Stimulated activated CD8-positive, alpha-beta memory T cell treated with anti-CD3 and anti-CD28 coated beads, Interleukin-12 subunit alpha, Interleukin-12 subunit beta, amount 100 ng/mL, for 24 hours (primary cell): ENCODE results near the gene CLDN3.
"Not testable (repeated sequence)": the region's sequence is repeated elsewhere in the genome, so short reads cannot be mapped to it uniquely, and the experiment has no call there.

Source experiments
- DNase-seq: peaks from one replicate; pipeline ENCODE4 v3.0.0-alpha.2; 2020; ENCODE audit errors: extremely low read depth

Gene CLDN3

GRCh38 chr7:73736885-73737284 is 33.2 kb downstream of the CLDN3 start:
- no peak for DNase-seq

GRCh38 chr7:73735528-73735905 is 34.6 kb downstream of the CLDN3 start:
- no peak for DNase-seq

- DNase-seq, result no peak
Measured at GRCh38 chr7:73734619-73735527, 35.2 kb downstream of the CLDN3 start.

GRCh38 chr7:73732397-73732796 is 37.7 kb downstream of the CLDN3 start:
- no peak for DNase-seq

- DNase-seq, result no peak
Measured at GRCh38 chr7:73730485-73730884, 39.6 kb downstream of the CLDN3 start.

GRCh38 chr7:73728551-73728950 is 41.5 kb downstream of the CLDN3 start:
- DNase-seq, result no peak

- no peak for DNase-seq
Measured at GRCh38 chr7:73727952-73728351, 42.1 kb downstream of the CLDN3 start.

- no peak for DNase-seq
Measured at GRCh38 chr7:73726083-73726466, 44.0 kb downstream of the CLDN3 start.

- DNase-seq, result no peak
Measured at GRCh38 chr7:73723813-73724212, 46.3 kb downstream of the CLDN3 start.

- DNase-seq, result no peak
Measured at GRCh38 chr7:73722785-73723184, 47.3 kb downstream of the CLDN3 start.

- not testable (repeated sequence) for DNase-seq
Measured at GRCh38 chr7:73722182-73722581, 47.9 kb downstream of the CLDN3 start.

GRCh38 chr7:73721377-73721817 is 48.7 kb downstream of the CLDN3 start:
- no peak for DNase-seq

- not testable (repeated sequence) for DNase-seq
Measured at GRCh38 chr7:73720443-73720842, 49.6 kb downstream of the CLDN3 start.

GRCh38 chr7:73719806-73720169 is 50.3 kb downstream of the CLDN3 start:
- no peak for DNase-seq
